BJ (cell line): ENCODE results near the gene AADACL4. TPM values are rescaled to one million over a fixed set of nuclear protein-coding genes. Genes with fewer than 3 reads are reported as not detected.

ENCODE experiments used
- CTCF ChIA-PET: fragments of 350-600 bp; formaldehyde crosslinking; extraction: SDS; loops from one replicate; lab custom pipeline; 2021; ENCODE audit warnings: antibody characterized with exemption, inconsistent platforms; lab: Yijun Ruan, JAX
- POLR2A ChIA-PET: fragments of 300-600 bp; sonication (Branson Sonifier 250); formaldehyde crosslinking; extraction: SDS; loops from one replicate; lab custom pipeline; 2021; ENCODE audit warnings: antibody characterized with exemption; lab: Charles Lee
- DNase-seq: peaks from one replicate; pipeline ENCODE4 v3.0.0-alpha.2; 2011; ENCODE audit warnings: low read depth
- H3K27me3 ChIP-seq: 2 replicates; pipeline ENCODE4 v1.6.0; 2011; ENCODE audit warnings: low read length; ENCODE audit not compliant: control insufficient read depth, insufficient read depth
- H3K36me3 ChIP-seq: 2 replicates; pipeline ENCODE4 v1.5.1; 2011; ENCODE audit warnings: low read length; ENCODE audit not compliant: control insufficient read depth, insufficient read depth
- H3K4me3 ChIP-seq: 2 replicates; pipeline ENCODE4 v1.5.1; 2011; ENCODE audit warnings: low read depth, mild to moderate bottlenecking, control low read depth, low read length
- polyA plus RNA-seq: library from polyadenylated mRNA; depleted of rRNA; stranded (reverse); fragments of >200 nt; gene quantifications from 2 replicates; pipeline ENCODE4 v1.2.3, GENCODE V29; 2011
- TF ChIP-seq, protein P1 (sequence below): IDR thresholded peaks from 2 replicates; pipeline ENCODE4 v1.5.1; 2011; ENCODE audit warnings: low read depth, mild to moderate bottlenecking, control low read depth, inconsistent platforms, low read length, moderate library complexity; ENCODE audit not compliant: insufficient read depth

AADACL4 gene
- polyA plus RNA-seq, 1 experiment = 0.20 TPM

DNA sequence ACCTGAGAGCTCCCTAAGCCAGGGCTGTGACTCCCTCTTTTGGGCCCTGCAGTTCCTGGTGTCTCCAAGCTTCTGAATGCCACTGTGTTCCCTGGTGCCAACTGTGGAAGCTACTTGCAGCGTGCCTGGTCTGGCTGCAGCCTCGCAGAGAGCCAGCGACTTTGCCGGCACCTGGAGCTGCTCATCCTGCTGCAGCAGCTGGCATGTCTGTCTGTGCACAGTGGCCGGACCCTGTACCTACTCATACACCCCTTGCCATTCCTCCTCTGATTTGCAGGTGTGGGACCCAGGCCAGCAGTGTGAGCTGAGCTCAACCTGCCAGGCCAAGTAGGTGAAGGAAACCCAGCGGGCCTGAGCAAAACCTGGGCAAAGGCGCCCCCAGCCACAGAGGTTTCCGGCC is 12.3 kb upstream of the AADACL4 start:
- ChIA-PET POLR2A (no interaction called here), CTCF (interaction anchor here (0.9 to 1.6 kb wide), 3 partner anchors 9 to 356 kb away, joined by 3 to 7 read pairs (median 3); no protein-coding TSS in a partner anchor)
- TF ChIP-seq, protein P1, sequence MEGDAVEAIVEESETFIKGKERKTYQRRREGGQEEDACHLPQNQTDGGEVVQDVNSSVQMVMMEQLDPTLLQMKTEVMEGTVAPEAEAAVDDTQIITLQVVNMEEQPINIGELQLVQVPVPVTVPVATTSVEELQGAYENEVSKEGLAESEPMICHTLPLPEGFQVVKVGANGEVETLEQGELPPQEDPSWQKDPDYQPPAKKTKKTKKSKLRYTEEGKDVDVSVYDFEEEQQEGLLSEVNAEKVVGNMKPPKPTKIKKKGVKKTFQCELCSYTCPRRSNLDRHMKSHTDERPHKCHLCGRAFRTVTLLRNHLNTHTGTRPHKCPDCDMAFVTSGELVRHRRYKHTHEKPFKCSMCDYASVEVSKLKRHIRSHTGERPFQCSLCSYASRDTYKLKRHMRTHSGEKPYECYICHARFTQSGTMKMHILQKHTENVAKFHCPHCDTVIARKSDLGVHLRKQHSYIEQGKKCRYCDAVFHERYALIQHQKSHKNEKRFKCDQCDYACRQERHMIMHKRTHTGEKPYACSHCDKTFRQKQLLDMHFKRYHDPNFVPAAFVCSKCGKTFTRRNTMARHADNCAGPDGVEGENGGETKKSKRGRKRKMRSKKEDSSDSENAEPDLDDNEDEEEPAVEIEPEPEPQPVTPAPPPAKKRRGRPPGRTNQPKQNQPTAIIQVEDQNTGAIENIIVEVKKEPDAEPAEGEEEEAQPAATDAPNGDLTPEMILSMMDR = no peak
- Histone ChIP-seq H3K36me3 (no peaks in the 10 kb centered on the region), H3K27me3 (no peaks in the 10 kb centered on the region), H3K4me3 (no peak overlapping the region)
- DNase-seq = no peak

DNA sequence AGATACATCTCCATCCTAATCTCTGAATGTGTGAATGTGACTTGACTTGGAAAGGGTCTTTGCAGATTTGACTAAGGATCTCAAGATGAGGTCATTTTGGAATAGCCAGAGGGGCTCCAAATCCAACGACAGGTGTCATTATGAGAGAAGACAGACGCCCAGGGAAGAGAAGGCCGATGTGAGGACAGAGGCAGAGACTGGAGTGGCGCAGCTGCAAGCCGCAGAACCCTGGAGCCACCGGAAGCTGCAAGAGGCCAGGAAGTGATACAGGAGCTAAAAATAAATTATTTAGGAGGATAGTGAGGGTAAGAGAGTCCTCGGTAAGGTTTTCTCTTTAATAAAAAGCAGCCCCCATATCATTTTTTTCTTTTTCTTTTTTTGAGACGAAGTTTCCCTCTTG is 9.7 kb upstream of the AADACL4 start:
- CTCF ChIA-PET = interaction anchor here (0.8 kb wide), 1 partner anchor 320 kb away, joined by 3 read pairs; no protein-coding TSS in a partner anchor
- TF ChIP-seq, protein P1 = no peak
- DNase-seq = no peak
- H3K27me3 ChIP-seq = no peaks in the 10 kb centered on the region
- no peak overlapping the region for H3K4me3 ChIP-seq
- no peaks in the 10 kb centered on the region for H3K36me3 ChIP-seq
- POLR2A ChIA-PET = no interaction called here

DNA sequence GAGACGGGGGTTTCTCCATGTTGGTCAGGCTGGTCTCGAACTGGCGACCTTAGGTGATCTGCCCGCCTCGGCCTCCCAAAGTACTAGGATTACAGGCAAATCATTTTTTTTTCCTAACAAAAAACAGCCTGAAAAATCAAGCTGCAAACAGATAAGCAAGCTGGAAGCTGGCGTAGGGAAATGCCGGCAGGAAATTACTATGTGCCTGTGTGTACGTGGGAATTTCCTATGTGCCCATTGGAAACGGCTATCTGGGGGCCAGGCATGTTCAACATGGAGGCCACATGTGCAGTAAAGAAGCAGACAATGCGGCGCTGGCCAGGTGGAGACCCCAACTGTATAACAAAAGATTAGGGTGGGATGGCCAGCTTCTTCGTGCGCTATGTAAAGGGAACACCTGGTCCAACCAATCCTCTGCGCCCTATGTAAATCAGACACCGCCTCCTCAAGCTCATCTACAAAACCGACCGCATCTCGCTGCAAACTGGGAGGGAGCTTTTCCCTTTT is 9.1 kb upstream of the AADACL4 start:
- Histone ChIP-seq H3K36me3 (no peaks in the 10 kb centered on the region), H3K4me3 (no peak overlapping the region), H3K27me3 (no peaks in the 10 kb centered on the region)
- TF ChIP-seq, protein P1 = no peak
- POLR2A ChIA-PET = interaction anchor here (0.6 kb wide), 1 partner anchor 1627 kb away, joined by 3 read pairs; no protein-coding TSS in a partner anchor
- CTCF ChIA-PET = interaction anchor here (0.8 kb wide), 1 partner anchor 320 kb away, joined by 3 read pairs; no protein-coding TSS in a partner anchor
- no peak for DNase-seq

DNA sequence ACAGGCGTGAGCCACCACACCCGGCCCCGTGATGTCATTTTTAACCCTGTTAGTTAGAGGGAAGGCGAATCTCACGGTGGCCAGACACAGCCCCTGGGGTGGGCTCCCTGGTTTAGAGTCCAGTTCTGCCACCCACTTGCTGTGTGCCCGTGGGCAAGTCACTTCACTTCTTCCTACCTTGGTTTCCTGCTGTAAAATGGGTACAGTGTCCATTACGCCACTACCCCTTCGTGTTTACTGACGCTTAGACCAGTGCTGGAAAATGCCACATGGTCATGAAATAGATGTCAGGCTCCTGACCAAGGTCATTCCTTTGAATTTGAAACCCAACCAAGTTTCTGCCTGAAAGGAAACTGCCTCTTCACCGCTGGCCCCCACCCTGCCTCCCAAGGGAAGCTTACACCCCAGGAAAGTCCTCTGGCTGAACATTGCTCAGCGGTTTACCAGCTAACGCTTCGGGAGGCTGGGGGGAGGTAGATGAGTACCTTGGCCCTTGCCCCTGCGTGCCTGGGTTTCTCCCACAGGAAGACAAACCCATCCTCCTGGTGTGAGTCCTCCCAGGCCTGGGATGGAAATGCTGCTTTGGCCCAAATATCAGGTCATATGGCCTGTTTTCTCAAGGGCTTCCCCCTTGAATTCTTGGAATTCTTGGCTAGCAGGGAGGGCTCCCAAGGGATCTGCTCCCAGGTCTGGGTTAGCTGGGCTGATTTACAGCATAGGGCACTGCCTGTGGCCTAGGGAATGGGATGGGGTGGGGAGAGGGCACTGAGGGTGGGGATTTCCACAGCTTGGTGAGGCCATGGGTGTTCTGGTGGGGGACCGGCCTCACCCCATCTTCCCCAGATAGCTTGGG is 7.6 kb upstream of the AADACL4 start:
- no peaks in the 10 kb centered on the region for H3K27me3 ChIP-seq
- TF ChIP-seq, protein P1 = no peak
- ChIA-PET CTCF (no interaction called here), POLR2A (no interaction called here)
- H3K4me3 ChIP-seq = no peak overlapping the region
- H3K36me3 ChIP-seq = no peaks in the 10 kb centered on the region
- no peak for DNase-seq

DNA sequence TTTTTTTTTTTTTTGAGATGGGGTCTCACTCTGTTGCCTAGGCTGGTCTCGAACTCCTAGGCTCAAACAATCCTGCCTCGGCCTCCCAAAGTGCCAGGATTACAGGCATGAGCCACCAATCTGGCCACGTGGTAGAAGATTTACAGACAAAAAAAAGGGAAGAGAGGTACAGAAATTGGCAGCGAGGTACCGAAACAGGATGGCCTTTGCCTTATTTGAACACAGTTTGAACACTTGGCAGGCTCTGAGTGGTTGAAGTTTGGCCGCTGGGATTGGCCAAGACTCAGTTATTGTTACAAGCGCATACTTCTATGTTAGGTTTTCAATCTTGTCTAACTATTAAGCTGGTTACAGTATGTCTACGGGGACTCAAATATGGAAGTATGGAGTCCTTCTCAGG is 6.2 kb upstream of the AADACL4 start:
- Histone ChIP-seq H3K27me3 (no peaks in the 10 kb centered on the region), H3K4me3 (no peak overlapping the region), H3K36me3 (no peaks in the 10 kb centered on the region)
- ChIA-PET POLR2A (no interaction called here), CTCF (no interaction called here)
- no peak for DNase-seq
- TF ChIP-seq, protein P1 = no peak
